ENCODE results near the gene TAS1R2. TPM values are rescaled to one million over a fixed set of nuclear protein-coding genes. Genes with fewer than 3 reads are reported as not detected.

The TAS1R2 gene
- total and polyA plus RNA-seq, 2 of the 4 experiments (the other 2 are of a cell fraction): not detected

DNA sequence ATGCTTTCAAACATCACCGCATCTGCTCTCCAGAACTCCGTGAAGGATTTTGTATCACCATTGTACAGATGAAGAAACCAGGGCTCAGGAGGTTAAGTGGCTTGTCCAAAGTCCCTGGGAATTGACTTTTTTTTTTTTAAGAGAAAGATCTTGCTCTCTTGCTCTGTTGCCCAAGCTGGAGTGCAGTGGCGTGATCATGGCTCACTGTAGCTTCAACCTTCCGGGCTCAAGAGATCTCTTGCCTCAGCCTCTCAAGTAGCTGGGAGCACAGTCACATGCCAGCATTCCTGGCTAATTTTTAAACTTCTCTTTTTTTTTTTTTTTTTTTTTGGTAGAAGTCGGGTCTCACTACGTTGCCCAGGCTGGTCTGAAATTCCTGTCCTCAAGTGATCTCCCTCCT, 6.9 kb upstream of the TAS1R2 start:
- Histone ChIP-seq H3K9me1 (ENCODE audit: insufficient read depth, low read length) (no peaks in the 10 kb centered on the region), H2AK9ac (replicated peaks; ENCODE audit: low read depth, low read length, poor library complexity) (no peak overlapping the region), H3K79me1 (ENCODE audit: low read depth in 1 of 2, low read length in 2 of 2) (no peaks in the 10 kb centered on the region), H3K56ac (ENCODE audit: extremely low read depth, insufficient read depth, low read length) (no peak overlapping the region), H4K20me1 (ENCODE audit: insufficient read depth, low read length) (no peaks in the 10 kb centered on the region), H4K8ac (ENCODE audit: low read depth in 2 of 2, low read length in 2 of 2) (no peak overlapping the region), H3K9ac (ENCODE audit: low read depth, low read length) (no peak overlapping the region), H2AK5ac (ENCODE audit: low read depth, low read length) (no peak overlapping the region), H2BK20ac (ENCODE audit: low read depth, low read length) (no peak overlapping the region), H2BK5ac (ENCODE audit: low read depth, low read length, poor library complexity, severe bottlenecking) (no peak overlapping the region), H3K27ac (ENCODE audit: insufficient read depth, low read length) (no peak overlapping the region), H3K4me3 (ENCODE audit: insufficient read depth, low read depth, low read length) (no peak overlapping the region), H3K14ac (replicated peaks; ENCODE audit: low read depth, low read length) (no peak overlapping the region), H3K4ac (ENCODE audit: low read depth, low read length) (no peak overlapping the region), H3K27me3 (ENCODE audit: control insufficient read depth, insufficient read depth, low read length) (peaks cover 32% of the 10 kb centered on the region), H3K4me1 (ENCODE audit: control insufficient read depth, insufficient read depth, low read length) (no peaks in the 10 kb centered on the region), H2AFZ (replicated peaks; ENCODE audit: low read length, poor library complexity) (no peak overlapping the region), H2BK120ac (ENCODE audit: low read depth, low read length) (no peak overlapping the region), H3K23ac (ENCODE audit: low read depth, low read length) (no peak overlapping the region), H3K18ac (ENCODE audit: low read depth, low read length) (no peak overlapping the region), H3K36me3 (ENCODE audit: control insufficient read depth, insufficient read depth, low read length) (no peaks in the 10 kb centered on the region), H4K91ac (ENCODE audit: insufficient read depth, low read depth, low read length) (no peak overlapping the region), H2BK15ac (ENCODE audit: low read depth, low read length) (no peak overlapping the region), H3K4me2 (ENCODE audit: low read depth, low read length) (no peak overlapping the region), H4K5ac (ENCODE audit: low read depth, low read length) (no peak overlapping the region), H3K9me3 (ENCODE audit: control insufficient read depth, insufficient read depth, low read length) (no peaks in the 10 kb centered on the region)
- WGBS, 2 experiments (ENCODE audit: extremely low coverage in 2 of 2, insufficient read length in 1 of 2): 100% methylated on average over 1 of the region's 6 CpGs; no CpG with 5 or more reads in 1 of the 2 experiments
- TF ChIP-seq RFX5 (IDR thresholded peaks at IDR 0.05; ENCODE audit: low read depth, low read length) (no peak), POLR2A (IDR thresholded peaks at IDR 0.05; ENCODE audit: low read depth, low read length) (no peak), MXI1 (IDR thresholded peaks at IDR 0.05; ENCODE audit: borderline replicate concordance, low read depth, low read length) (no peak), RCOR1 (IDR thresholded peaks at IDR 0.05; ENCODE audit: insufficient replicate concordance, low read length) (no peak), BHLHE40 (IDR thresholded peaks at IDR 0.05; ENCODE audit: low read depth, low read length) (no peak), RAD21 (IDR thresholded peaks at IDR 0.05; ENCODE audit: low read length) (no peak), MAZ (IDR thresholded peaks at IDR 0.05; ENCODE audit: borderline replicate concordance, low read depth, low read length) (no peak), SMC3 (IDR thresholded peaks at IDR 0.05; ENCODE audit: low read depth, low read length) (no peak), NFE2L2 (IDR thresholded peaks at IDR 0.05; ENCODE audit: low read depth, low read length) (no peak), CEBPB (IDR thresholded peaks at IDR 0.05; ENCODE audit: low read depth, low read length) (no peak)
- TF ChIP-seq, protein P1, sequence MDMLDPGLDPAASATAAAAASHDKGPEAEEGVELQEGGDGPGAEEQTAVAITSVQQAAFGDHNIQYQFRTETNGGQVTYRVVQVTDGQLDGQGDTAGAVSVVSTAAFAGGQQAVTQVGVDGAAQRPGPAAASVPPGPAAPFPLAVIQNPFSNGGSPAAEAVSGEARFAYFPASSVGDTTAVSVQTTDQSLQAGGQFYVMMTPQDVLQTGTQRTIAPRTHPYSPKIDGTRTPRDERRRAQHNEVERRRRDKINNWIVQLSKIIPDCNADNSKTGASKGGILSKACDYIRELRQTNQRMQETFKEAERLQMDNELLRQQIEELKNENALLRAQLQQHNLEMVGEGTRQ (IDR thresholded peaks at IDR 0.05; ENCODE audit: low read depth, low read length): no peak
- TF ChIP-seq, protein P2, sequence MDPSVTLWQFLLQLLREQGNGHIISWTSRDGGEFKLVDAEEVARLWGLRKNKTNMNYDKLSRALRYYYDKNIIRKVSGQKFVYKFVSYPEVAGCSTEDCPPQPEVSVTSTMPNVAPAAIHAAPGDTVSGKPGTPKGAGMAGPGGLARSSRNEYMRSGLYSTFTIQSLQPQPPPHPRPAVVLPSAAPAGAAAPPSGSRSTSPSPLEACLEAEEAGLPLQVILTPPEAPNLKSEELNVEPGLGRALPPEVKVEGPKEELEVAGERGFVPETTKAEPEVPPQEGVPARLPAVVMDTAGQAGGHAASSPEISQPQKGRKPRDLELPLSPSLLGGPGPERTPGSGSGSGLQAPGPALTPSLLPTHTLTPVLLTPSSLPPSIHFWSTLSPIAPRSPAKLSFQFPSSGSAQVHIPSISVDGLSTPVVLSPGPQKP (IDR thresholded peaks at IDR 0.05; ENCODE audit: borderline replicate concordance, low read depth, low read length): no peak
- intact Hi-C loops (cut with micrococcal nuclease) (no loop called here), dilution Hi-C loops (cut with HindIII; ENCODE audit: low sequenced_read_pairs, unreplicated experiment) (no loop called here), in situ Hi-C loops (cut with MboI; ENCODE audit: low sequenced_read_pairs) (no loop called here)
- ChIA-PET CTCF (interaction anchor here (1.3 kb wide), 1 partner anchor 9 kb away, joined by 6 read pairs; no protein-coding TSS in a partner anchor), POLR2A (ENCODE audit: unreplicated experiment) (no interaction called here)
- no TSS peak for BruUV-seq (replicated peaks)
- ATAC-seq (ENCODE audit: low read depth): no peak
- DNase-seq: no peak
